ENCODE results near the gene DSTYK.

The DSTYK gene, protein sequence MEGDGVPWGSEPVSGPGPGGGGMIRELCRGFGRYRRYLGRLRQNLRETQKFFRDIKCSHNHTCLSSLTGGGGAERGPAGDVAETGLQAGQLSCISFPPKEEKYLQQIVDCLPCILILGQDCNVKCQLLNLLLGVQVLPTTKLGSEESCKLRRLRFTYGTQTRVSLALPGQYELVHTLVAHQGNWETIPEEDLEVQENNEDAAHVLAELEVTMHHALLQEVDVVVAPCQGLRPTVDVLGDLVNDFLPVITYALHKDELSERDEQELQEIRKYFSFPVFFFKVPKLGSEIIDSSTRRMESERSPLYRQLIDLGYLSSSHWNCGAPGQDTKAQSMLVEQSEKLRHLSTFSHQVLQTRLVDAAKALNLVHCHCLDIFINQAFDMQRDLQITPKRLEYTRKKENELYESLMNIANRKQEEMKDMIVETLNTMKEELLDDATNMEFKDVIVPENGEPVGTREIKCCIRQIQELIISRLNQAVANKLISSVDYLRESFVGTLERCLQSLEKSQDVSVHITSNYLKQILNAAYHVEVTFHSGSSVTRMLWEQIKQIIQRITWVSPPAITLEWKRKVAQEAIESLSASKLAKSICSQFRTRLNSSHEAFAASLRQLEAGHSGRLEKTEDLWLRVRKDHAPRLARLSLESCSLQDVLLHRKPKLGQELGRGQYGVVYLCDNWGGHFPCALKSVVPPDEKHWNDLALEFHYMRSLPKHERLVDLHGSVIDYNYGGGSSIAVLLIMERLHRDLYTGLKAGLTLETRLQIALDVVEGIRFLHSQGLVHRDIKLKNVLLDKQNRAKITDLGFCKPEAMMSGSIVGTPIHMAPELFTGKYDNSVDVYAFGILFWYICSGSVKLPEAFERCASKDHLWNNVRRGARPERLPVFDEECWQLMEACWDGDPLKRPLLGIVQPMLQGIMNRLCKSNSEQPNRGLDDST

DNA sequence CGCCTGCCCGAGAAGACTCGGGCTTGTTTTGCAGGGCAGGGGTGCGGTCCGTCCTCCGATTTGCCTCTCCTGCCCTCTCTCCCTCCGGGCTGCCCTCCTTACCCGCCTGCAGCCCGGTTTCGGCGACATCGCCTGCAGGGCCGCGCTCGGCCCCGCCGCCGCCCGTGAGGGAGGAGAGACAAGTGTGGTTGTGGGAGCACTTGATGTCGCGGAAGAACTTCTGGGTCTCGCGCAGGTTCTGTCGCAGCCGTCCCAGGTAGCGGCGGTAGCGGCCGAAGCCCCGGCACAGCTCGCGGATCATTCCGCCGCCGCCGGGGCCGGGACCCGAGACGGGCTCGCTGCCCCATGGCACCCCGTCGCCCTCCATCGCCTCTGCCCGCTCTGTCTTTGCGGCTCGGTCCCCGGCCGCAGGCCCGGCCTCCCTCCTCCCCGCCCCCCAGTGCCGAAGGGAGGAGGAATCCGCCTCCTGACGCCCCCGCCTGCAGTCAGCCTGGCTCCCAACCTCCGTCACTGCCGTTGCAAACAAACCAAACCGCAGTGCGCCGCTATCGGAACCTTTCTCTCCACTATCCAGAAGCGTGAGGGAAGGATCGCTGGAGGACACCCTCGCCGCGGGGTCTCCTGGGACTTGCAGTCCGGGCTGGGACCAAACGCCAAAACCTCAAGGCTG lies at the start of gene DSTYK:
Gene DSTYK, minus strand, starts transcription at position 534 of the 670 bp plus-strand sequence. Its CDS starts 167 bp downstream, at position 367.
- peak; percentile 100 for DNase-seq
- no peaks in the 10 kb centered on the region for H3K9me3 ChIP-seq (ENCODE audit: severe bottlenecking)
- no peaks in the 10 kb centered on the region for H3K27me3 ChIP-seq (ENCODE audit: insufficient read depth, low read depth, severe bottlenecking)
- H3K36me3 ChIP-seq: peaks cover 5% of the 10 kb centered on the region; the same call in 1 of the 2 replicates
- TF ChIP-seq, protein P1, sequence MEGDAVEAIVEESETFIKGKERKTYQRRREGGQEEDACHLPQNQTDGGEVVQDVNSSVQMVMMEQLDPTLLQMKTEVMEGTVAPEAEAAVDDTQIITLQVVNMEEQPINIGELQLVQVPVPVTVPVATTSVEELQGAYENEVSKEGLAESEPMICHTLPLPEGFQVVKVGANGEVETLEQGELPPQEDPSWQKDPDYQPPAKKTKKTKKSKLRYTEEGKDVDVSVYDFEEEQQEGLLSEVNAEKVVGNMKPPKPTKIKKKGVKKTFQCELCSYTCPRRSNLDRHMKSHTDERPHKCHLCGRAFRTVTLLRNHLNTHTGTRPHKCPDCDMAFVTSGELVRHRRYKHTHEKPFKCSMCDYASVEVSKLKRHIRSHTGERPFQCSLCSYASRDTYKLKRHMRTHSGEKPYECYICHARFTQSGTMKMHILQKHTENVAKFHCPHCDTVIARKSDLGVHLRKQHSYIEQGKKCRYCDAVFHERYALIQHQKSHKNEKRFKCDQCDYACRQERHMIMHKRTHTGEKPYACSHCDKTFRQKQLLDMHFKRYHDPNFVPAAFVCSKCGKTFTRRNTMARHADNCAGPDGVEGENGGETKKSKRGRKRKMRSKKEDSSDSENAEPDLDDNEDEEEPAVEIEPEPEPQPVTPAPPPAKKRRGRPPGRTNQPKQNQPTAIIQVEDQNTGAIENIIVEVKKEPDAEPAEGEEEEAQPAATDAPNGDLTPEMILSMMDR (IDR thresholded peaks at IDR 0.05; ENCODE audit: low read depth, low read length): peak; percentile 37; the same call in 1 of the 2 replicates
- H3K27ac ChIP-seq: peak within 1 kb of the TSS; percentile 90
- peak within 1 kb of the TSS; percentile 75 for H3K4me3 ChIP-seq (ENCODE audit: low read depth, low read length)

DNA sequence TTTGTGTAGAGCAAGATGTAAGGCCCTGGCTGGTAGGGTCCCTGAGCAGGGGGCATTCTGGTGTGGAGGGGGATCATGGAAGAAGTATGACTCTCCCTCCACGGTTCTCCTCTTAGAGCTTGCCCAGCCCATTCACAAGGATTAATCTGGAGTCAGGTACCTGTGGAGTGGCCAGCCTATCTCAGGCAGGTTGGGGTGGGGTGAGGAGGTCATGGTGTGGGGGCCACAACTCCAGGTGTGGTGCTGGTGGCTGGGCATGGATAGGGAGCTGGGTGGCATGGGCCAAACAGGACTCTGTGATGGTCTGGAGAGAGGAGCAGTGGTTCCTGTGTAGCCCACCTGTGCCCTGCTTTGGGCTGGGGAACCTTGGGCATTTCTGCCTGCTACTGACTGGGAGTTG lies 48.5 kb upstream of the DSTYK start:
- peak overlapping the region; percentile 87 for H3K27ac ChIP-seq
- peaks cover 33% of the 10 kb centered on the region for H3K36me3 ChIP-seq
- DNase-seq: no peak
- no peaks in the 10 kb centered on the region for H3K9me3 ChIP-seq (ENCODE audit: severe bottlenecking)
- H3K4me3 ChIP-seq (ENCODE audit: low read depth, low read length): peak overlapping the region; percentile 15
- TF ChIP-seq, protein P1 (IDR thresholded peaks at IDR 0.05; ENCODE audit: low read depth, low read length): no peak
- H3K27me3 ChIP-seq (ENCODE audit: insufficient read depth, low read depth, severe bottlenecking): no peaks in the 10 kb centered on the region

DNA sequence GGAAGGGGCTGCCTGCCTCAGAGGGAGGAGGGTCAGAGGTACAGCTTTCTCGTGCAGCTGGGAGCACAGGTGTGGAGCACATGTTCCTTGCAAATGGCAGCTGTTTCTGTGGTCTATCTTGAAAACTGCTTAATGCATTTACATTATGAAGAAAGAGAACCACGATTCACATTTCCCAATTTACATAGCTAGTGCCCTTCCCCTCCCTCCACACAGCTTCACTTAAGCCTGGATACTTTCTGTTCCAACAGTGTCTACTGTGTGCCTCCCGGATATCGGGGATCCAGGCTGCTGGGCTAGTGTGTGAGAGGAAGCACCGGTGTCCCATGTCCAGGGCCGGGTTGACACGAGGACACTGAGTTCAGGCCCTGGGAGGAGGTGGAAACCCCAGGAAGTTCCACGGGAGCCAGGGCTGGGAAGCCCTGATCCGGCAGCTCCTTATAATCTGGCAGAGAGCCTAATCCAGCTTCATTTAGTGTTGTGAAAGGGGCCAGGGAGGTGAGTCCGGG lies 47.9 kb upstream of the DSTYK start:
- Histone ChIP-seq H3K36me3 (peaks cover 27% of the 10 kb centered on the region), H3K27ac (peak overlapping the region; percentile 87), H3K27me3 (ENCODE audit: insufficient read depth, low read depth, severe bottlenecking) (no peaks in the 10 kb centered on the region), H3K9me3 (ENCODE audit: severe bottlenecking) (no peaks in the 10 kb centered on the region), H3K4me3 (ENCODE audit: low read depth, low read length) (peak overlapping the region; percentile 15)
- TF ChIP-seq, protein P1 (IDR thresholded peaks at IDR 0.05; ENCODE audit: low read depth, low read length): no peak
- DNase-seq: peak; percentile 97

DNA sequence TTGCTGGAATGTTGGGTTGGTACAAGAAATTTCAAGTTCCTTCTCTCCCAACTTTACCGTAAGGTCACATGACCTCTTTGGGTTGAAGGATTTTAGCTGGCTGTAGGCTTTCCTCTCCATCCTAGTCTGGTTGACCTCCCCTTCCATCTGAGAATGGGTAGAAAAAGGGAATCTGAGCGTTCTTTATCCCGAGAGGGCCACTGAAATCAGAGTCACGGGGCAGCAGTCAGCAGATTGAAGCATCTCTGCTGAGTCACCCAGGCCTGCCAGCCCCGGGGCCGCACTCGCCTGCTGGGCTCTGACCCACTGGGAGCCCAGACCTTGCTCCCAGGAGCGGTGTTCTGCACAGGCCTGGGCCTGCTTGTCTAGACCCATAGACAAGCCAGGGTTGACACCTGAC lies 47.2 kb upstream of the DSTYK start:
- Histone ChIP-seq H3K27me3 (ENCODE audit: insufficient read depth, low read depth, severe bottlenecking) (no peaks in the 10 kb centered on the region), H3K36me3 (peaks cover 21% of the 10 kb centered on the region), H3K4me3 (ENCODE audit: low read depth, low read length) (peak overlapping the region; percentile 15; the same call in 1 of the 2 replicates), H3K9me3 (ENCODE audit: severe bottlenecking) (no peaks in the 10 kb centered on the region), H3K27ac (peak overlapping the region; percentile 87)
- TF ChIP-seq, protein P1 (IDR thresholded peaks at IDR 0.05; ENCODE audit: low read depth, low read length): no peak
- peak; percentile 54 for DNase-seq

DNA sequence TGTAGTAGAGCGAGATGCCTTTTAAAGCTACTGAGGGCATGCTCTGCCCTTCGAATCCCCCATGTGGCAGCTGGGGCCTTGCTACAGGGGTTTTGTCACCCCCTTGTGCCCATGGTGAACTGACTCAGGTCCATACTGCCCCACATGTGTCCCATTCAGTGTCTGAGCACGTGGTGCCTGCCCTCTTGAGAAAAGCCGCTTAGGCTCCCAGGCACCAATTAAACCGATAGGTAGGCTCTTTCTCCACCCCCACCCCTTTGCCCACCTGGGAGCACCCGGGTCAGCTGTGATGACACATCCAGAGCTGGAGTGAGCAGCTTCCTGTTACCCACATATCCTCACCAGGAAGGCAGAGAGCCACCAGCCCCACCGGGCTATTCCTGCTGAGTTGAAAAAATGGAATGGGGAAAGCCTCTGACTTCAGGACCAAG lies 46.8 kb upstream of the DSTYK start:
- peak; percentile 98 for DNase-seq
- no peaks in the 10 kb centered on the region for H3K27me3 ChIP-seq (ENCODE audit: insufficient read depth, low read depth, severe bottlenecking)
- TF ChIP-seq, protein P1 (IDR thresholded peaks at IDR 0.05; ENCODE audit: low read depth, low read length): peak; percentile 47; the same call in 1 of the 2 replicates
- H3K9me3 ChIP-seq (ENCODE audit: severe bottlenecking): no peaks in the 10 kb centered on the region
- H3K4me3 ChIP-seq (ENCODE audit: low read depth, low read length): peak overlapping the region; percentile 52
- peak overlapping the region; percentile 87 for H3K27ac ChIP-seq
- H3K36me3 ChIP-seq: peaks cover 17% of the 10 kb centered on the region
